B cell (primary cell): ENCODE results near the gene MAP4K2.

Source experiments
- EZH2 ChIP-seq: IDR thresholded peaks from 2 replicates; pipeline ENCODE4 v1.6.1; 2012; ENCODE audit warnings: borderline replicate concordance, low read depth, mild to moderate bottlenecking, moderate library complexity, low read length; ENCODE audit not compliant: insufficient read depth, poor library complexity, severe bottlenecking
- TF ChIP-seq, protein P1 (sequence below): fragments of 200-600 bp; IDR thresholded peaks from one replicate; pipeline ENCODE4 v1.8.0; 2022; ENCODE audit warnings: antibody characterized with exemption, mild to moderate bottlenecking

DNA sequence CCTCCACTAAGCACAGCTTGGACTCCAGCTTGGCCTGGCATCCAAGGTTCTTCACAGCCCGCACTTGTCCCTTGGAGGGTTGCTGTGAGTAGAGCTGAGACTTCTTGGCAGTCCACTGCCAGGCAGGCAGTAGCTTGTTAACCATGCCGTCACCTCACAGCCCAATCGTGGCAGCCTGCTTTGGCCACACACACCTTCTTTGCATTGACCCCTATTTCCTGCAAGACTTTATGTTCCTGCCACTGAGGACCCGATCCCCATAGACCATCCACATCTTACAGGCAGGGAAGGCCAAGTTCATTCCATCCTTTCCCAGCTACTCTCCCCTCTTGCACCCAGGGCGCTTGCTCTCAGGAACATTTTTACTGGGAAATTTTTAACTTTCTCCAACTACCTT is 40.7 kb downstream of the MAP4K2 start:
- TF ChIP-seq EZH2 = no peak
- TF ChIP-seq, protein P1, sequence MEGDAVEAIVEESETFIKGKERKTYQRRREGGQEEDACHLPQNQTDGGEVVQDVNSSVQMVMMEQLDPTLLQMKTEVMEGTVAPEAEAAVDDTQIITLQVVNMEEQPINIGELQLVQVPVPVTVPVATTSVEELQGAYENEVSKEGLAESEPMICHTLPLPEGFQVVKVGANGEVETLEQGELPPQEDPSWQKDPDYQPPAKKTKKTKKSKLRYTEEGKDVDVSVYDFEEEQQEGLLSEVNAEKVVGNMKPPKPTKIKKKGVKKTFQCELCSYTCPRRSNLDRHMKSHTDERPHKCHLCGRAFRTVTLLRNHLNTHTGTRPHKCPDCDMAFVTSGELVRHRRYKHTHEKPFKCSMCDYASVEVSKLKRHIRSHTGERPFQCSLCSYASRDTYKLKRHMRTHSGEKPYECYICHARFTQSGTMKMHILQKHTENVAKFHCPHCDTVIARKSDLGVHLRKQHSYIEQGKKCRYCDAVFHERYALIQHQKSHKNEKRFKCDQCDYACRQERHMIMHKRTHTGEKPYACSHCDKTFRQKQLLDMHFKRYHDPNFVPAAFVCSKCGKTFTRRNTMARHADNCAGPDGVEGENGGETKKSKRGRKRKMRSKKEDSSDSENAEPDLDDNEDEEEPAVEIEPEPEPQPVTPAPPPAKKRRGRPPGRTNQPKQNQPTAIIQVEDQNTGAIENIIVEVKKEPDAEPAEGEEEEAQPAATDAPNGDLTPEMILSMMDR = no peak
